ENCODE results near the gene RCN2. TPM values are rescaled to one million over a fixed set of nuclear protein-coding genes. Genes with fewer than 3 reads are reported as not detected.

RCN2 gene
- total and polyA plus RNA-seq, 2 donors (not counting 3 experiments of a cell fraction or from before 2014, with no cell fraction given): 45.2 to 71.9 TPM

- H3K9ac ChIP-seq (replicated peaks; ENCODE audit: extremely low read depth, insufficient read depth, low read length): no peak overlapping the region
- no peak overlapping the region for H2AFZ ChIP-seq (ENCODE audit: low read depth, low read length)
- DNase-seq (ENCODE audit: low read depth, low spot score): no peak
- TF ChIP-seq POLR2AphosphoS5 (IDR thresholded peaks at IDR 0.05; ENCODE audit: insufficient read depth, low read depth, low read length): no peak
- H4K20me1 ChIP-seq (replicated peaks; ENCODE audit: control insufficient read depth, extremely low read depth, insufficient read depth, low read length): no peaks in the 10 kb centered on the region
- intact Hi-C loops (cut with micrococcal nuclease): no loop called here
- POLR2A ChIA-PET: no interaction called here
- H3K4me2 ChIP-seq (ENCODE audit: insufficient read depth, low read length): no peak overlapping the region
- no peak for FAIRE-seq
- dilution Hi-C loops (cut with MboI; ENCODE audit: extremely low pct_ligation_motif_present, low sequenced_read_pairs): no loop called here
- H3K4me1 ChIP-seq (ENCODE audit: control insufficient read depth, extremely low read depth, insufficient read depth, low read length): peaks cover 1% of the 10 kb centered on the region
- H3K27ac ChIP-seq (ENCODE audit: insufficient read depth, low read depth, low read length): no peak overlapping the region
- no peaks in the 10 kb centered on the region for H3K36me3 ChIP-seq (ENCODE audit: control insufficient read depth in 2 of 2, extremely low read depth in 1 of 2, insufficient read depth in 2 of 2, low read length in 2 of 2)
- H3K9me3 ChIP-seq (replicated peaks; ENCODE audit: control insufficient read depth, insufficient read depth, low read length): no peaks in the 10 kb centered on the region
- CTCF ChIA-PET: interaction anchor here (0.8 kb wide), 2 partner anchors 14 to 18 kb away, joined by 3 read pairs; no protein-coding TSS in a partner anchor
- H3K4me3 ChIP-seq (replicated peaks in 1 of 3; ENCODE audit: insufficient read depth in 1 of 3, low read depth in 1 of 3, low read length in 3 of 3): no peak overlapping the region
- no TSS peak for BruUV-seq (replicated peaks)
- no peaks in the 10 kb centered on the region for H3K9me1 ChIP-seq (replicated peaks; ENCODE audit: control insufficient read depth, extremely low read depth, insufficient read depth, low read length)
- H3K79me2 ChIP-seq (ENCODE audit: control insufficient read depth, insufficient read depth, low read length): no peaks in the 10 kb centered on the region
- peaks cover 0 to 2% of the 10 kb centered on the region in 2 experiments for H3K27me3 ChIP-seq (ENCODE audit: control insufficient read depth in 2 of 2, insufficient read depth in 2 of 2, low read length in 2 of 2)
These were observed 59.5 kb downstream of the RCN2 start for GRCh38 chr15:76991048-76991447.

- BruUV-seq (replicated peaks): no TSS peak
- Histone ChIP-seq H3K4me1 (ENCODE audit: control insufficient read depth, extremely low read depth, insufficient read depth, low read length) (peaks cover 10% of the 10 kb centered on the region), H3K36me3 (ENCODE audit: control insufficient read depth in 2 of 2, extremely low read depth in 1 of 2, insufficient read depth in 2 of 2, low read length in 2 of 2) (no peaks in the 10 kb centered on the region), H2AFZ (ENCODE audit: low read depth, low read length) (no peak overlapping the region), H3K79me2 (ENCODE audit: control insufficient read depth, insufficient read depth, low read length) (no peaks in the 10 kb centered on the region), H3K9me1 (replicated peaks; ENCODE audit: control insufficient read depth, extremely low read depth, insufficient read depth, low read length) (no peaks in the 10 kb centered on the region), H3K4me2 (ENCODE audit: insufficient read depth, low read length) (no peak overlapping the region), H3K27ac (ENCODE audit: insufficient read depth, low read depth, low read length) (no peak overlapping the region), H3K27me3 (ENCODE audit: control insufficient read depth in 2 of 2, insufficient read depth in 2 of 2, low read length in 2 of 2) (peaks cover 0 to 2% of the 10 kb centered on the region in 2 experiments), H4K20me1 (replicated peaks; ENCODE audit: control insufficient read depth, extremely low read depth, insufficient read depth, low read length) (no peaks in the 10 kb centered on the region), H3K9me3 (replicated peaks; ENCODE audit: control insufficient read depth, insufficient read depth, low read length) (no peaks in the 10 kb centered on the region), H3K9ac (replicated peaks; ENCODE audit: extremely low read depth, insufficient read depth, low read length) (no peak overlapping the region), H3K4me3 (replicated peaks in 1 of 3; ENCODE audit: insufficient read depth in 1 of 3, low read depth in 1 of 3, low read length in 3 of 3) (no peak overlapping the region)
- DNase-seq (ENCODE audit: low read depth, low spot score) (no peak), FAIRE-seq (no peak)
- dilution Hi-C loops (cut with MboI; ENCODE audit: extremely low pct_ligation_motif_present, low sequenced_read_pairs) (no loop called here), intact Hi-C loops (cut with micrococcal nuclease) (no loop called here)
- no peak for TF ChIP-seq MYC (IDR thresholded peaks at IDR 0.05; ENCODE audit: low read depth, low read length)
- TF ChIP-seq POLR2AphosphoS5 (IDR thresholded peaks at IDR 0.05; ENCODE audit: insufficient read depth, low read depth, low read length): no peak
- TF ChIP-seq, protein P1, sequence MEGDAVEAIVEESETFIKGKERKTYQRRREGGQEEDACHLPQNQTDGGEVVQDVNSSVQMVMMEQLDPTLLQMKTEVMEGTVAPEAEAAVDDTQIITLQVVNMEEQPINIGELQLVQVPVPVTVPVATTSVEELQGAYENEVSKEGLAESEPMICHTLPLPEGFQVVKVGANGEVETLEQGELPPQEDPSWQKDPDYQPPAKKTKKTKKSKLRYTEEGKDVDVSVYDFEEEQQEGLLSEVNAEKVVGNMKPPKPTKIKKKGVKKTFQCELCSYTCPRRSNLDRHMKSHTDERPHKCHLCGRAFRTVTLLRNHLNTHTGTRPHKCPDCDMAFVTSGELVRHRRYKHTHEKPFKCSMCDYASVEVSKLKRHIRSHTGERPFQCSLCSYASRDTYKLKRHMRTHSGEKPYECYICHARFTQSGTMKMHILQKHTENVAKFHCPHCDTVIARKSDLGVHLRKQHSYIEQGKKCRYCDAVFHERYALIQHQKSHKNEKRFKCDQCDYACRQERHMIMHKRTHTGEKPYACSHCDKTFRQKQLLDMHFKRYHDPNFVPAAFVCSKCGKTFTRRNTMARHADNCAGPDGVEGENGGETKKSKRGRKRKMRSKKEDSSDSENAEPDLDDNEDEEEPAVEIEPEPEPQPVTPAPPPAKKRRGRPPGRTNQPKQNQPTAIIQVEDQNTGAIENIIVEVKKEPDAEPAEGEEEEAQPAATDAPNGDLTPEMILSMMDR (IDR thresholded peaks at IDR 0.05; ENCODE audit: extremely low read depth in 1 of 2, insufficient read depth in 1 of 2, low read depth in 1 of 2, low read length in 2 of 2): no peak
- TF ChIP-seq JUN (IDR thresholded peaks at IDR 0.05; ENCODE audit: borderline replicate concordance, insufficient read depth, insufficient read length, low read depth): no peak
- no peak for TF ChIP-seq EZH2 (IDR thresholded peaks at IDR 0.05; ENCODE audit: borderline replicate concordance, low read depth, low read length, severe bottlenecking)
- TF ChIP-seq FOS (IDR thresholded peaks at IDR 0.05; ENCODE audit: borderline replicate concordance, insufficient read depth, low read length): no peak
- no peak for TF ChIP-seq POLR2A (IDR thresholded peaks at IDR 0.05; ENCODE audit: low read depth, low read length)
- TF ChIP-seq, protein P2, sequence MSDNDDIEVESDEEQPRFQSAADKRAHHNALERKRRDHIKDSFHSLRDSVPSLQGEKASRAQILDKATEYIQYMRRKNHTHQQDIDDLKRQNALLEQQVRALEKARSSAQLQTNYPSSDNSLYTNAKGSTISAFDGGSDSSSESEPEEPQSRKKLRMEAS (IDR thresholded peaks at IDR 0.05; ENCODE audit: insufficient read depth, insufficient read length): no peak
- TF ChIP-seq GATA2 (IDR thresholded peaks at IDR 0.05; ENCODE audit: insufficient read depth, insufficient read length, low read depth, low read length): no peak
- CTCF ChIA-PET: interaction anchor here (0.8 to 1.5 kb wide), 4 partner anchors 15 to 109 kb away, joined by 3 to 6 read pairs (median 3); no protein-coding TSS in a partner anchor
- POLR2A ChIA-PET: no interaction called here
These were observed 60.4 kb downstream of the RCN2 start for GRCh38 chr15:76991741-76992645.
